Tibial artery (tissue), 4 donors: ENCODE measurements around the gene CELF4.

Experiments used
- DNase-seq, 2 donors: peaks; one replicate each; pipeline ENCODE4 v3.0.0-alpha.2; 2019
- H3K27ac ChIP-seq, 2 donors: fragments of 200-600 bp; sonication (generic) in 1 of 2; 1 replicate in 1 of 2; 2 replicates in 1 of 2; pipeline ENCODE4 v1.5.1; 2018 to 2019; ENCODE audit warnings: mild to moderate bottlenecking in 1 of 2
- H3K27me3 ChIP-seq, 2 donors: fragments of 200-600 bp; sonication (generic) in 1 of 2; one replicate each; pipeline versions ENCODE4 v1.5.1 to v1.6.0; 2016 to 2019
- H3K36me3 ChIP-seq, 3 donors: fragments of 200-600 bp; sonication (generic) in 2 of 3; one replicate each; pipeline ENCODE4 v1.5.1; 2016 to 2019; ENCODE audit warnings: mild to moderate bottlenecking in 2 of 3
- H3K4me1 ChIP-seq, 4 donors: fragments of 200-600 bp; sonication (generic) in 2 of 4; 1 replicate in 3 of 4; 2 replicates in 1 of 4; pipeline ENCODE4 v1.5.1; 2016 to 2019
- H3K4me3 ChIP-seq, 2 donors: fragments of 200-600 bp; sonication (generic) in 1 of 2; 1 replicate in 1 of 2; 2 replicates in 1 of 2; pipeline ENCODE4 v1.5.1; 2018 to 2019; ENCODE audit warnings: mild to moderate bottlenecking in 2 of 2
- H3K9me3 ChIP-seq, 3 donors: fragments of 200-600 bp; sonication (generic) in 1 of 3; one replicate each; pipeline ENCODE4 v1.5.1; 2016 to 2019
- CTCF ChIP-seq, 2 experiments: fragments of 200-600 bp in 1 of 2; fragments of 450-650 bp in 1 of 2; IDR thresholded peaks; one replicate each; pipeline ENCODE4 v1.5.1; 2017 to 2019; ENCODE audit warnings: antibody characterized with exemption in 2 of 2, mild to moderate bottlenecking in 1 of 2, moderate library complexity in 1 of 2
- intact Hi-C: fragments of 100-400 bp; cut with DNase I; formaldehyde crosslinking; loops from one replicate; pipeline ENCODE4 v1.15.0; 2023; ENCODE audit warnings: low total_unique reads

The CELF4 gene

GRCh38 chr18:37207343-37207742 lies 358.3 kb downstream of the CELF4 start:
- Histone ChIP-seq H3K4me1 (no peaks in the 10 kb centered on the region), H3K27ac (no peak overlapping the region), H3K36me3 (no peaks in the 10 kb centered on the region), H3K27me3 (no peaks in the 10 kb centered on the region), H3K9me3 (peaks cover 0 to 12% (median 6%) of the 10 kb centered on the region in 3 donors), H3K4me3 (no peak overlapping the region)
- no peak for DNase-seq
- TF ChIP-seq CTCF (IDR thresholded peaks at IDR 0.05): no peak
- intact Hi-C loops: no loop called here

- intact Hi-C loops: no loop called here
- Histone ChIP-seq H3K27ac (no peak overlapping the region), H3K4me3 (no peak overlapping the region), H3K4me1 (peaks cover 0 to 8% (median 0%) of the 10 kb centered on the region in 4 donors), H3K27me3 (no peaks in the 10 kb centered on the region), H3K36me3 (no peaks in the 10 kb centered on the region), H3K9me3 (peaks cover 0 to 16% (median 6%) of the 10 kb centered on the region in 3 donors)
- no peak for TF ChIP-seq CTCF (IDR thresholded peaks at IDR 0.05)
- DNase-seq: no peak
These were observed 365.9 kb downstream of the CELF4 start for GRCh38 chr18:37199741-37200140.
